GM12878 (cell line): ENCODE measurements around the gene LRP1B. TPM values are rescaled to one million over a fixed set of nuclear protein-coding genes. Genes with fewer than 3 reads are reported as not detected.

Experiments used
- ATAC-seq: fragments of 200-7000 bp; cut with Tn5 transposase; 3 replicates; pipeline ENCODE4 v1.9.1; 2020; ENCODE audit warnings: mild to moderate bottlenecking, moderate library complexity
- BruUV-seq: library from RNA; stranded (reverse); fragments of 400-500 nt; replicated peaks from 2 replicates; lab custom pipeline; 2021; lab: Mats Ljungman, UMichigan
- CTCF ChIA-PET: fragments of 300-600 bp; sonication (Branson Sonifier 250); formaldehyde crosslinking; extraction: SDS; loops from one replicate; lab custom pipeline; 2021; ENCODE audit warnings: inconsistent platforms; lab: Yijun Ruan, JAX
- POLR2A ChIA-PET: fragments of 350-600 bp; formaldehyde crosslinking; extraction: SDS; loops from one replicate; lab custom pipeline; 2021; ENCODE audit warnings: inconsistent platforms; lab: Charles Lee
- RAD21 ChIA-PET: fragments of 300-600 bp; sonication (Branson Sonifier 250); formaldehyde crosslinking; loops from one replicate; lab custom pipeline; 2023; ENCODE audit warnings: antibody characterized with exemption; ENCODE audit not compliant: unreplicated experiment; lab: Charles Lee
- SMC1A ChIA-PET: fragments of 300-600 bp; sonication (Branson Sonifier 250); formaldehyde crosslinking; loops from one replicate; lab custom pipeline; 2023; ENCODE audit not compliant: unreplicated experiment, uncharacterized antibody; lab: Charles Lee
- DNase-seq: peaks from one replicate; pipeline ENCODE4 v3.0.0-alpha.2; 2011; ENCODE audit warnings: low read depth, low spot score
- FAIRE-seq: peaks from 3 replicates; lab custom pipeline; 2011; peaks lifted over from hg19 to GRCh38; lab: Jason Lieb, UNC
- H2AFZ ChIP-seq: 2 replicates; pipeline ENCODE4 v1.6.0; 2011; ENCODE audit warnings: low read depth, low read length, control low read depth; ENCODE audit not compliant: control insufficient read depth
- H3K27ac ChIP-seq: 2 replicates; pipeline ENCODE4 v1.5.1; 2011; ENCODE audit warnings: control low read depth; ENCODE audit not compliant: control insufficient read depth, insufficient read depth
- H3K27me3 ChIP-seq, 2 experiments: replicated peaks in 1 of 2; 2 replicates each; pipeline versions ENCODE4 v1.6.0 to v1.6.1; 2011; ENCODE audit warnings: low read length in 1 of 2; ENCODE audit not compliant: control insufficient read depth in 2 of 2, insufficient read depth in 2 of 2
- H3K36me3 ChIP-seq, 2 experiments: 2 replicates each; pipeline ENCODE4 v1.5.1; 2011; ENCODE audit warnings: low read length in 1 of 2; ENCODE audit not compliant: control insufficient read depth in 2 of 2, insufficient read depth in 2 of 2
- H3K4me1 ChIP-seq: 2 replicates; pipeline ENCODE4 v1.6.1; 2011; ENCODE audit warnings: mild to moderate bottlenecking, low read length, moderate library complexity, mixed read lengths; ENCODE audit not compliant: control insufficient read depth, insufficient read depth
- H3K4me2 ChIP-seq: 2 replicates; pipeline ENCODE4 v1.6.0; 2011; ENCODE audit warnings: control low read depth; ENCODE audit not compliant: control insufficient read depth, insufficient read depth
- H3K4me3 ChIP-seq: fragments of 200-600 bp; sonication (generic); 2 replicates; pipeline ENCODE4 v1.5.1; 2016
- H3K79me2 ChIP-seq: 2 replicates; pipeline ENCODE4 v1.6.0; 2011; ENCODE audit warnings: low read length; ENCODE audit not compliant: control insufficient read depth, insufficient read depth
- H3K9ac ChIP-seq: 2 replicates; pipeline ENCODE4 v1.8.0; 2011; ENCODE audit warnings: low read length, control low read depth, mixed read lengths; ENCODE audit not compliant: control insufficient read depth, insufficient read depth
- H3K9me3 ChIP-seq: replicated peaks from 3 replicates; pipeline ENCODE4 v1.5.1; 2011; ENCODE audit warnings: mild to moderate bottlenecking, low read length; ENCODE audit not compliant: control insufficient read depth, insufficient read depth
- H4K20me1 ChIP-seq: 2 replicates; pipeline ENCODE4 v1.6.0; 2011; ENCODE audit not compliant: control insufficient read depth, insufficient read depth
- BRCA1 ChIP-seq: IDR thresholded peaks from 2 replicates; pipeline ENCODE4 v1.6.1; 2011; ENCODE audit warnings: low read depth, low read length, improper control_type of control experiment
- CHD1 ChIP-seq: IDR thresholded peaks from 2 replicates; pipeline ENCODE4 v1.6.1; 2012; ENCODE audit warnings: low read depth, low read length, improper control_type of control experiment
- ESRRA ChIP-seq: IDR thresholded peaks from 2 replicates; pipeline ENCODE4 v1.6.1; 2012; ENCODE audit warnings: mild to moderate bottlenecking, low read length, improper control_type of control experiment
- PML ChIP-seq: IDR thresholded peaks from 2 replicates; pipeline ENCODE4 v1.6.1; 2012; ENCODE audit warnings: low read length, inconsistent platforms
- RB1 ChIP-seq: fragments of 450-650 bp; formaldehyde crosslinking; IDR thresholded peaks from 2 replicates; pipeline ENCODE4 v1.6.1; 2017; ENCODE audit warnings: mild to moderate bottlenecking, borderline replicate concordance
- STAT3 ChIP-seq: IDR thresholded peaks from 2 replicates; pipeline ENCODE4 v1.6.1; 2011; ENCODE audit warnings: low read depth, low read length, improper control_type of control experiment
- SUZ12 ChIP-seq: fragments of 200-600 bp; sonication (generic); IDR thresholded peaks from one replicate; pipeline ENCODE4 v1.6.1; 2018; ENCODE audit warnings: antibody characterized with exemption, mild to moderate bottlenecking; ENCODE audit not compliant: unreplicated experiment
- TBL1XR1 ChIP-seq: IDR thresholded peaks from 2 replicates; pipeline ENCODE4 v1.6.1; 2012; ENCODE audit warnings: low read depth, low read length, improper control_type of control experiment
- TCF12 ChIP-seq: IDR thresholded peaks from 2 replicates; pipeline ENCODE4 v1.6.1; 2011; ENCODE audit warnings: low read depth, mild to moderate bottlenecking, low read length
- TCF7 ChIP-seq: IDR thresholded peaks from 2 replicates; pipeline ENCODE4 v1.6.1; 2014; ENCODE audit warnings: antibody characterized with exemption, borderline replicate concordance
- USF2 ChIP-seq: IDR thresholded peaks from 2 replicates; pipeline ENCODE4 v1.6.1; 2011; ENCODE audit warnings: low read depth, low read length, improper control_type of control experiment, borderline replicate concordance
- ZBTB4 ChIP-seq: fragments of 450-650 bp; formaldehyde crosslinking; IDR thresholded peaks from 2 replicates; pipeline ENCODE4 v1.4.0; 2022; ENCODE audit warnings: mild to moderate bottlenecking, moderate library complexity
- ZSCAN29 ChIP-seq: fragments of 450-650 bp; IDR thresholded peaks from 2 replicates; pipeline ENCODE4 v1.6.1; 2017; ENCODE audit warnings: mild to moderate bottlenecking, moderate library complexity
- WGBS: methylation state at CpG from one replicate; pipeline ENCODE4 v1.1.6; 2016; ENCODE audit warnings: low lambda C conversion rate; ENCODE audit not compliant: insufficient replicate concordance, insufficient coverage; ENCODE audit errors: missing lambda C conversion rate; 5-methylcytosine and 5-hydroxymethylcytosine counted together
- in situ Hi-C: fragments of 300-500 bp; cut with MboI; formaldehyde crosslinking; loops from 9 replicates; pipeline ENCODE4 v1.14.3; 2018; ENCODE audit warnings: mixed read lengths
- intact Hi-C: fragments of 100-400 bp; cut with micrococcal nuclease; formaldehyde crosslinking; loops from one replicate; pipeline ENCODE4 v1.14.2; 2022; ENCODE audit not compliant: unreplicated experiment
- polyA plus RNA-seq, 11 experiments: library from polyadenylated mRNA; depleted of rRNA in 4 of 11; unstranded in 6 of 11; stranded (reverse) in 5 of 11; fragments of >200 nt; fragmentation: Nextera tagmentation in 4 of 11; fragmentation: Illumina TruSeq in 1 of 11; extraction: Ambion mirVana in 4 of 11; extraction: Trizol in 1 of 11; gene quantifications; 1 replicate in 1 of 11; 2 replicates in 10 of 11; pipeline versions ENCODE4 v1.2.1 to v1.2.3, GENCODE V29; 2011 to 2016; ENCODE audit warnings: inconsistent platforms in 2 of 11, missing spikeins in 2 of 11, low read depth in 1 of 11
- total RNA-seq, 4 experiments: library from RNA; depleted of rRNA in 3 of 4; stranded (reverse); fragments of >200 nt in 3 of 4; fragmentation: Illumina TruSeq in 1 of 4; extraction: Trizol in 1 of 4; gene quantifications; 2 replicates each; pipeline versions ENCODE4 v1.2.1 to v1.2.3, GENCODE V29; 2013 to 2021
- TF ChIP-seq, protein P1 (sequence below), 3 experiments: IDR thresholded peaks in 2 of 3; conservative IDR thresholded peaks in 1 of 3; 2 replicates each; pipeline ENCODE4 v1.5.1; 2011; ENCODE audit warnings: low read depth in 3 of 3, low read length in 3 of 3, mild to moderate bottlenecking in 3 of 3, control low read depth in 2 of 3, moderate library complexity in 2 of 3, inconsistent platforms in 1 of 3, mixed read lengths in 1 of 3; ENCODE audit not compliant: control insufficient read depth in 2 of 3, insufficient read depth in 1 of 3; ENCODE audit errors: extremely low read depth in 1 of 3
- TF ChIP-seq, protein P2 (sequence below): fragments of 450-650 bp; IDR thresholded peaks from 2 replicates; pipeline ENCODE4 v1.6.1; 2017; ENCODE audit warnings: mild to moderate bottlenecking, low read depth, inconsistent platforms; ENCODE audit not compliant: poor library complexity, severe bottlenecking

Gene LRP1B
- total and polyA plus RNA-seq, 10 of the 15 experiments (the other 5 are each of a cell fraction or from before 2014, with no cell fraction given), result under 0.01 to 0.06 (median 0.03) TPM; not detected in 5

DNA sequence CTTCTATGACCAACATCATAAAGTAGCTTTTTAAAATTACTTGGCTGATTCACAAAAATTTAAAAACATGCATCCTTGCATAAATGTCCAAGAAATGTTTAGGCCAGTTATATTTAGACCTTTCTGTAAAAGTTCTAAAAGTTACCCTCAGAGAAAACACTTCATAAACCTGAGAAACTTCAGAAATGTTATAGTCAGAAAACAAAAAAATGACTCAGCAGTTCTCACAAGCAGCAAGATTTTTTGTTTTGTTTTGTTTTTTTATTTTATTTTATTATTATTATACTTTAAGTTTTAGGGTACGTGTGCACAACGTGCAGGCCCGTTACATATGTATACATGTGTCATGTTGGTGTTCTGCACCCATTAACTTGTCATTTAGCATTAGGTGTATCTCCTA is 648.1 kb downstream of the LRP1B start:
- RAD21 ChIA-PET, result no interaction called here
- Histone ChIP-seq H3K9me3 (no peaks in the 10 kb centered on the region), H3K4me2 (no peak overlapping the region), H2AFZ (no peak overlapping the region), H3K36me3 (no peaks in the 10 kb centered on the region), H3K4me3 (no peak overlapping the region), H3K4me1 (no peaks in the 10 kb centered on the region), H4K20me1 (no peaks in the 10 kb centered on the region), H3K79me2 (no peaks in the 10 kb centered on the region), H3K9ac (no peak overlapping the region), H3K27me3 (no peaks in the 10 kb centered on the region), H3K27ac (no peak overlapping the region)
- POLR2A ChIA-PET, result no interaction called here
- ATAC-seq (no peak), DNase-seq (no peak), FAIRE-seq (no peak)
- CTCF ChIA-PET, result no interaction called here
- SMC1A ChIA-PET, result no interaction called here
- WGBS, result 92% methylated on average over 3 of the region's 3 CpGs
- BruUV-seq, result no TSS peak
- in situ Hi-C loops, result no loop called here
- intact Hi-C loops, result no loop called here
- TF ChIP-seq ZBTB4 (CRISPR knock-in tag), result no peak
- TF ChIP-seq CHD1, result no peak
- TF ChIP-seq RB1, result no peak
- no peak for TF ChIP-seq SUZ12
- TF ChIP-seq ESRRA, result no peak
- TF ChIP-seq PML, result no peak
- TF ChIP-seq, protein P1, sequence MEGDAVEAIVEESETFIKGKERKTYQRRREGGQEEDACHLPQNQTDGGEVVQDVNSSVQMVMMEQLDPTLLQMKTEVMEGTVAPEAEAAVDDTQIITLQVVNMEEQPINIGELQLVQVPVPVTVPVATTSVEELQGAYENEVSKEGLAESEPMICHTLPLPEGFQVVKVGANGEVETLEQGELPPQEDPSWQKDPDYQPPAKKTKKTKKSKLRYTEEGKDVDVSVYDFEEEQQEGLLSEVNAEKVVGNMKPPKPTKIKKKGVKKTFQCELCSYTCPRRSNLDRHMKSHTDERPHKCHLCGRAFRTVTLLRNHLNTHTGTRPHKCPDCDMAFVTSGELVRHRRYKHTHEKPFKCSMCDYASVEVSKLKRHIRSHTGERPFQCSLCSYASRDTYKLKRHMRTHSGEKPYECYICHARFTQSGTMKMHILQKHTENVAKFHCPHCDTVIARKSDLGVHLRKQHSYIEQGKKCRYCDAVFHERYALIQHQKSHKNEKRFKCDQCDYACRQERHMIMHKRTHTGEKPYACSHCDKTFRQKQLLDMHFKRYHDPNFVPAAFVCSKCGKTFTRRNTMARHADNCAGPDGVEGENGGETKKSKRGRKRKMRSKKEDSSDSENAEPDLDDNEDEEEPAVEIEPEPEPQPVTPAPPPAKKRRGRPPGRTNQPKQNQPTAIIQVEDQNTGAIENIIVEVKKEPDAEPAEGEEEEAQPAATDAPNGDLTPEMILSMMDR (IDR thresholded peaks at IDR 0.05 in 2 of 3, conservative IDR thresholded peaks at IDR 0.05 in 1 of 3; ENCODE audit: control insufficient read depth in 2 of 3, extremely low read depth in 1 of 3, insufficient read depth in 1 of 3, low read depth in 3 of 3, low read length in 3 of 3), result no peak
- TF ChIP-seq TCF7, result no peak
- no peak for TF ChIP-seq BRCA1
- no peak for TF ChIP-seq ZSCAN29
- TF ChIP-seq TCF12, result no peak
- TF ChIP-seq, protein P2, sequence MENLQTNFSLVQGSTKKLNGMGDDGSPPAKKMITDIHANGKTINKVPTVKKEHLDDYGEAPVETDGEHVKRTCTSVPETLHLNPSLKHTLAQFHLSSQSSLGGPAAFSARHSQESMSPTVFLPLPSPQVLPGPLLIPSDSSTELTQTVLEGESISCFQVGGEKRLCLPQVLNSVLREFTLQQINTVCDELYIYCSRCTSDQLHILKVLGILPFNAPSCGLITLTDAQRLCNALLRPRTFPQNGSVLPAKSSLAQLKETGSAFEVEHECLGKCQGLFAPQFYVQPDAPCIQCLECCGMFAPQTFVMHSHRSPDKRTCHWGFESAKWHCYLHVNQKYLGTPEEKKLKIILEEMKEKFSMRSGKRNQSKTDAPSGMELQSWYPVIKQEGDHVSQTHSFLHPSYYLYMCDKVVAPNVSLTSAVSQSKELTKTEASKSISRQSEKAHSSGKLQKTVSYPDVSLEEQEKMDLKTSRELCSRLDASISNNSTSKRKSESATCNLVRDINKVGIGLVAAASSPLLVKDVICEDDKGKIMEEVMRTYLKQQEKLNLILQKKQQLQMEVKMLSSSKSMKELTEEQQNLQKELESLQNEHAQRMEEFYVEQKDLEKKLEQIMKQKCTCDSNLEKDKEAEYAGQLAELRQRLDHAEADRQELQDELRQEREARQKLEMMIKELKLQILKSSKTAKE, result no peak
- no peak for TF ChIP-seq USF2
- TF ChIP-seq STAT3, result no peak
- no peak for TF ChIP-seq TBL1XR1
